Measurements from ENCODE around the gene MYH15.

Gene MYH15

DNA sequence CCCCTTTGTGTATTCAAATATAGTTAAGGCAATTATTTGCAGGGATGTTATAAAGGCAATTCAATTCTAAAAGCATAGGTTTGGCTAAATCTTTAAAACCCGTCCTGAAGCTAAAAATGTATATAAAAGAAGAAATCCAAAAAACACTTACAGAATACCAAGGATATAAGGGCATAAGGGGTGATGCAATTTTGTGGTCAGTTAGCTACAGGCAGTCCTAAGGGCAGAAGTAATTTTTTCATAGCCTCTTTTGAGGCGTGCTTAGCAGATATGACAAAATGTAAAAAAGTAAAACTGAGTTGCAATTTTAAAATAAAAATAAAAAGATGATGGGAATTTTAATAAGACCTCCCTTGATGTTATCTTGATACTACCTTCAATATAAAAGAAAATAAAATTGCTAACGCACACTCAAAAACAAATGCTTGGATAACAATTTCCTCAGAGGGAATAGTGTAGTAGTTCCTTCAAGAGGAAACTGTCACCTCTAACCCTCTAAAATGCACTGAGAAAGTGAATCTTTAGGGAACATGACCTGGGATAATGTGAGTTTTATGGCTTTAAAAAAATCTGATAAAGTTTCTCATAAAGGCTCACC is 104.2 kb downstream of the MYH15 start:
- Histone ChIP-seq H3K36me3 (replicated peaks in 1 of 2; ENCODE audit: control insufficient read depth in 2 of 2, insufficient read depth in 2 of 2, low read length in 2 of 2) (no peaks in the 10 kb centered on the region), H4K8ac (ENCODE audit: low read depth, low read length) (no peak overlapping the region), H3K4ac (ENCODE audit: low read length) (no peak overlapping the region), H2BK120ac (ENCODE audit: low read depth, low read length) (no peak overlapping the region), H2AFZ (ENCODE audit: low read length) (no peak overlapping the region), H3K9ac (ENCODE audit: low read depth, low read length, poor library complexity) (no peak overlapping the region), H3K4me3 (ENCODE audit: low read length in 2 of 2) (no peak overlapping the region), H4K91ac (ENCODE audit: low read depth, low read length, poor library complexity) (no peak overlapping the region), H3K18ac (ENCODE audit: low read length) (no peak overlapping the region), H3K79me1 (ENCODE audit: low read depth, low read length) (no peaks in the 10 kb centered on the region), H3K23ac (ENCODE audit: low read depth, low read length, poor library complexity) (no peak overlapping the region), H2BK12ac (ENCODE audit: low read length) (no peak overlapping the region), H3K4me2 (ENCODE audit: insufficient read depth, low read length, poor library complexity, severe bottlenecking) (no peak overlapping the region), H2AK5ac (ENCODE audit: low read depth, low read length) (no peak overlapping the region), H3K27ac (replicated peaks; ENCODE audit: low read length) (no peak overlapping the region), H2BK15ac (ENCODE audit: low read length) (no peak overlapping the region), H3K9me3 (replicated peaks in 1 of 2; ENCODE audit: control insufficient read depth in 2 of 2, insufficient read depth in 1 of 2, low read depth in 1 of 2, low read length in 2 of 2) (peaks cover 3 to 5% of the 10 kb centered on the region in 2 donors), H3K4me1 (ENCODE audit: control insufficient read depth in 2 of 2, insufficient read depth in 1 of 2, low read depth in 1 of 2, low read length in 2 of 2) (peaks cover 0 to 3% of the 10 kb centered on the region in 2 donors), H3K14ac (ENCODE audit: low read length) (no peak overlapping the region), H3K27me3 (ENCODE audit: control insufficient read depth in 3 of 3, insufficient read depth in 3 of 3, low read depth in 1 of 3, low read length in 3 of 3) (no peaks in the 10 kb centered on the region), H2BK5ac (ENCODE audit: low read length) (no peak overlapping the region)
- DNase-seq (ENCODE audit: low spot score): no peak
- no CpG with 5 or more reads among the region's 3 CpGs for WGBS, 2 donors (ENCODE audit: extremely low coverage in 2 of 2, insufficient read length in 2 of 2, insufficient replicate concordance in 1 of 2)

DNA sequence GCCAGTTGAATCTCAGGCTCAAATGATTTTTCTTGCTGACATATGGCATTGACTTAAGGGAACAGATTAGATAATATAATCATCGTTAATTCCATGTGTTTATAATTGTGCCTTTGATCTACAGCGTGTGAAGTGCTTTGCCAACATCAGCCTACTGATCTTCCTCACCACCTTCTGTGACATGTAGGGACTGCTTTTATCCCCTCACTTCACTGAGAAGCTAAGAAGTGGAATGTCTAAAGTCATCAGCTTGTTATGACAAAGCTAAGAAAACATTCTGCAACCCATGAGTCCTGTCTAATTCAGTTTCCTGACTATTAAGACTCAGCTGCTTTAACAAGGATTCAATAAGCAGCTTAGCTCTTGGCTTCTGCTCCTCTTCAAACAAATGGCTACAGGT is 106.0 kb downstream of the MYH15 start:
- H2BK5ac ChIP-seq (ENCODE audit: low read length): no peak overlapping the region
- WGBS, 2 donors (ENCODE audit: extremely low coverage in 2 of 2, insufficient read length in 2 of 2, insufficient replicate concordance in 1 of 2): no CpG with 5 or more reads among the region's 2 CpGs
- peaks cover 0 to 2% of the 10 kb centered on the region in 2 donors for H3K9me3 ChIP-seq (replicated peaks in 1 of 2; ENCODE audit: control insufficient read depth in 2 of 2, insufficient read depth in 1 of 2, low read depth in 1 of 2, low read length in 2 of 2)
- H3K4me1 ChIP-seq (ENCODE audit: control insufficient read depth in 2 of 2, insufficient read depth in 1 of 2, low read depth in 1 of 2, low read length in 2 of 2): peaks cover 0 to 3% of the 10 kb centered on the region in 2 donors
- H2AFZ ChIP-seq (ENCODE audit: low read length): no peak overlapping the region
- no peak overlapping the region for H3K23ac ChIP-seq (ENCODE audit: low read depth, low read length, poor library complexity)
- no peak overlapping the region for H3K4me3 ChIP-seq (ENCODE audit: low read length in 2 of 2)
- no peak overlapping the region for H3K4me2 ChIP-seq (ENCODE audit: insufficient read depth, low read length, poor library complexity, severe bottlenecking)
- H4K91ac ChIP-seq (ENCODE audit: low read depth, low read length, poor library complexity): no peak overlapping the region
- no peaks in the 10 kb centered on the region for H3K36me3 ChIP-seq (replicated peaks in 1 of 2; ENCODE audit: control insufficient read depth in 2 of 2, insufficient read depth in 2 of 2, low read length in 2 of 2)
- H2BK120ac ChIP-seq (ENCODE audit: low read depth, low read length): no peak overlapping the region
- no peak for DNase-seq (ENCODE audit: low spot score)
- H2BK15ac ChIP-seq (ENCODE audit: low read length): no peak overlapping the region
- H3K18ac ChIP-seq (ENCODE audit: low read length): no peak overlapping the region
- no peak overlapping the region for H4K8ac ChIP-seq (ENCODE audit: low read depth, low read length)
- H3K14ac ChIP-seq (ENCODE audit: low read length): no peak overlapping the region
- H2AK5ac ChIP-seq (ENCODE audit: low read depth, low read length): no peak overlapping the region
- H3K27ac ChIP-seq (replicated peaks; ENCODE audit: low read length): no peak overlapping the region
- H3K27me3 ChIP-seq (ENCODE audit: control insufficient read depth in 3 of 3, insufficient read depth in 3 of 3, low read depth in 1 of 3, low read length in 3 of 3): no peaks in the 10 kb centered on the region
- no peak overlapping the region for H2BK12ac ChIP-seq (ENCODE audit: low read length)
- no peaks in the 10 kb centered on the region for H3K79me1 ChIP-seq (ENCODE audit: low read depth, low read length)
- no peak overlapping the region for H3K9ac ChIP-seq (ENCODE audit: low read depth, low read length, poor library complexity)
- H3K4ac ChIP-seq (ENCODE audit: low read length): no peak overlapping the region

DNA sequence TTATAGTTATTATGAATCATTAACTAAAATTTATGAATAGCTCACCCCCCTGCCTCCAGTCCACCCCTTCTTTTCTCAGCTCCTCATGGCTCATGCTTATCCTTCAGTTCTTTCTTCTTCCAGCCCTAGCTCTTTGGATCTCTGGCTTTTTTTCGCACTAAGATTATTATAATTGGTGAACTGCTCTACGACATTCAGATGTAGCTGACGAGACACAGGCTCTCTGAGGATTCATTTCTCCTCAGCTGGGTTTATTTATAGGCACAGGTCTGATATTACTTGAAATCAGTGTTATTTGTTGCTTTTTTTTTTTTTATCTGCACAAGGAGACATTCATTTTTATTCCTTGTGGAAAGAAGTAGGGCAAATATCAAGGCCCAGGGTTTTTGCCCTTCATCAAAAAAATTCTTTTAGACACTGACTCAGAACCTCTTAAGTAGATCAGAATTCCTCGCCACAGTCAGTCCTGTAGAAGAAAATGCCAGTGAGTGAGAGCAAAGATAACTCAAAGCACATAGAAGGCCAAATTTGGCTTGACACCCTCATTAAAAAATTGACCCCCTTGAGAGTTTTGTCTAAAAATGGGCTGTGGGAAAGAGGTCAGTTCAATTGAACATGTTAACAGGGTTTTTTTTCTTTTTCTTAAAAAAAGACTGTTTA is 106.6 kb downstream of the MYH15 start:
- no peak overlapping the region for H2BK12ac ChIP-seq (ENCODE audit: low read length)
- H2AFZ ChIP-seq (ENCODE audit: low read length): no peak overlapping the region
- H3K23ac ChIP-seq (ENCODE audit: low read depth, low read length, poor library complexity): no peak overlapping the region
- no peak overlapping the region for H3K4me2 ChIP-seq (ENCODE audit: insufficient read depth, low read length, poor library complexity, severe bottlenecking)
- no peak overlapping the region for H3K14ac ChIP-seq (ENCODE audit: low read length)
- peaks cover 0 to 2% of the 10 kb centered on the region in 2 donors for H3K9me3 ChIP-seq (replicated peaks in 1 of 2; ENCODE audit: control insufficient read depth in 2 of 2, insufficient read depth in 1 of 2, low read depth in 1 of 2, low read length in 2 of 2)
- no peak overlapping the region for H2AK5ac ChIP-seq (ENCODE audit: low read depth, low read length)
- no peak overlapping the region for H3K9ac ChIP-seq (ENCODE audit: low read depth, low read length, poor library complexity)
- DNase-seq (ENCODE audit: low spot score): no peak
- no peak overlapping the region for H3K4ac ChIP-seq (ENCODE audit: low read length)
- no peaks in the 10 kb centered on the region for H3K36me3 ChIP-seq (replicated peaks in 1 of 2; ENCODE audit: control insufficient read depth in 2 of 2, insufficient read depth in 2 of 2, low read length in 2 of 2)
- H3K27ac ChIP-seq (replicated peaks; ENCODE audit: low read length): no peak overlapping the region
- no peaks in the 10 kb centered on the region for H3K27me3 ChIP-seq (ENCODE audit: control insufficient read depth in 3 of 3, insufficient read depth in 3 of 3, low read depth in 1 of 3, low read length in 3 of 3)
- H2BK15ac ChIP-seq (ENCODE audit: low read length): no peak overlapping the region
- H4K8ac ChIP-seq (ENCODE audit: low read depth, low read length): no peak overlapping the region
- H3K18ac ChIP-seq (ENCODE audit: low read length): no peak overlapping the region
- no peak overlapping the region for H4K91ac ChIP-seq (ENCODE audit: low read depth, low read length, poor library complexity)
- H2BK5ac ChIP-seq (ENCODE audit: low read length): no peak overlapping the region
- no peaks in the 10 kb centered on the region for H3K79me1 ChIP-seq (ENCODE audit: low read depth, low read length)
- peaks cover 0 to 3% of the 10 kb centered on the region in 2 donors for H3K4me1 ChIP-seq (ENCODE audit: control insufficient read depth in 2 of 2, insufficient read depth in 1 of 2, low read depth in 1 of 2, low read length in 2 of 2)
- WGBS, 2 donors (ENCODE audit: extremely low coverage in 2 of 2, insufficient read length in 2 of 2, insufficient replicate concordance in 1 of 2): no CpG with 5 or more reads among the region's 4 CpGs
- H3K4me3 ChIP-seq (ENCODE audit: low read length in 2 of 2): no peak overlapping the region
- H2BK120ac ChIP-seq (ENCODE audit: low read depth, low read length): no peak overlapping the region

DNA sequence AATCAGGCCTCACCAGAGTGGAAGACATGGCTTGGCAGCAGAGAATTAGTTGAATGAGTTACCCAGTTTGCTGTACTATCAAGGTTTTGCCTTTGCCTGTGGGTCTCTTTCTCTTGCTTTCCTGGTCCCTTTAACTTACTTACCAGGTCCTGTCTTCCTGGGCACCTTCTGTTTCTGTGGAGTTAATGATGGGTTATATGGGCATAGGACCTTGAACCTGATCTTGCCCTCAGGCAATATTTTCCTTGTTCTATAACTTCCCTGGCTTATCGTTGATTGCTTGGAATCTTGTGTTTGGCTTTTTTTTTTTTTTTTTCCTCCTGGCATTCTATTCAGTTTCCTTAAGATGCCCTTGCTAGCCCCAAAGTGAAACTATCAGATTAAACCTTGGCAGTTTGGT is 107.2 kb downstream of the MYH15 start:
- Histone ChIP-seq H3K18ac (ENCODE audit: low read length) (no peak overlapping the region), H4K8ac (ENCODE audit: low read depth, low read length) (no peak overlapping the region), H2BK12ac (ENCODE audit: low read length) (no peak overlapping the region), H3K27me3 (ENCODE audit: control insufficient read depth in 3 of 3, insufficient read depth in 3 of 3, low read depth in 1 of 3, low read length in 3 of 3) (no peaks in the 10 kb centered on the region), H2BK120ac (ENCODE audit: low read depth, low read length) (no peak overlapping the region), H4K91ac (ENCODE audit: low read depth, low read length, poor library complexity) (no peak overlapping the region), H3K79me1 (ENCODE audit: low read depth, low read length) (no peaks in the 10 kb centered on the region), H2BK5ac (ENCODE audit: low read length) (no peak overlapping the region), H3K27ac (replicated peaks; ENCODE audit: low read length) (no peak overlapping the region), H3K9ac (ENCODE audit: low read depth, low read length, poor library complexity) (no peak overlapping the region), H3K23ac (ENCODE audit: low read depth, low read length, poor library complexity) (no peak overlapping the region), H3K4me1 (ENCODE audit: control insufficient read depth in 2 of 2, insufficient read depth in 1 of 2, low read depth in 1 of 2, low read length in 2 of 2) (peaks cover 0 to 3% of the 10 kb centered on the region in 2 donors), H3K4ac (ENCODE audit: low read length) (no peak overlapping the region), H3K4me2 (ENCODE audit: insufficient read depth, low read length, poor library complexity, severe bottlenecking) (no peak overlapping the region), H2AFZ (ENCODE audit: low read length) (no peak overlapping the region), H3K9me3 (replicated peaks in 1 of 2; ENCODE audit: control insufficient read depth in 2 of 2, insufficient read depth in 1 of 2, low read depth in 1 of 2, low read length in 2 of 2) (peaks cover 0 to 2% of the 10 kb centered on the region in 2 donors), H3K14ac (ENCODE audit: low read length) (no peak overlapping the region), H3K36me3 (replicated peaks in 1 of 2; ENCODE audit: control insufficient read depth in 2 of 2, insufficient read depth in 2 of 2, low read length in 2 of 2) (no peaks in the 10 kb centered on the region), H3K4me3 (ENCODE audit: low read length in 2 of 2) (no peak overlapping the region), H2BK15ac (ENCODE audit: low read length) (no peak overlapping the region), H2AK5ac (ENCODE audit: low read depth, low read length) (no peak overlapping the region)
- no peak for DNase-seq (ENCODE audit: low spot score)
- no CpG with 5 or more reads among the region's 1 CpG for WGBS, 2 donors (ENCODE audit: extremely low coverage in 2 of 2, insufficient read length in 2 of 2, insufficient replicate concordance in 1 of 2)
